Measurements from ENCODE around the gene MYH8.

GRCh38 chr17:10396524-10397163 lies 25.1 kb downstream of the MYH8 start:
- no peak for TF ChIP-seq CTCF (IDR thresholded peaks at IDR 0.05)
- no peak for TF ChIP-seq EZH2 (IDR thresholded peaks at IDR 0.05; ENCODE audit: borderline replicate concordance, insufficient read depth, low read depth, low read length, poor library complexity, severe bottlenecking)

Data from B cell (primary cell).